ENCODE measurements around the gene CNTNAP2.

DNA sequence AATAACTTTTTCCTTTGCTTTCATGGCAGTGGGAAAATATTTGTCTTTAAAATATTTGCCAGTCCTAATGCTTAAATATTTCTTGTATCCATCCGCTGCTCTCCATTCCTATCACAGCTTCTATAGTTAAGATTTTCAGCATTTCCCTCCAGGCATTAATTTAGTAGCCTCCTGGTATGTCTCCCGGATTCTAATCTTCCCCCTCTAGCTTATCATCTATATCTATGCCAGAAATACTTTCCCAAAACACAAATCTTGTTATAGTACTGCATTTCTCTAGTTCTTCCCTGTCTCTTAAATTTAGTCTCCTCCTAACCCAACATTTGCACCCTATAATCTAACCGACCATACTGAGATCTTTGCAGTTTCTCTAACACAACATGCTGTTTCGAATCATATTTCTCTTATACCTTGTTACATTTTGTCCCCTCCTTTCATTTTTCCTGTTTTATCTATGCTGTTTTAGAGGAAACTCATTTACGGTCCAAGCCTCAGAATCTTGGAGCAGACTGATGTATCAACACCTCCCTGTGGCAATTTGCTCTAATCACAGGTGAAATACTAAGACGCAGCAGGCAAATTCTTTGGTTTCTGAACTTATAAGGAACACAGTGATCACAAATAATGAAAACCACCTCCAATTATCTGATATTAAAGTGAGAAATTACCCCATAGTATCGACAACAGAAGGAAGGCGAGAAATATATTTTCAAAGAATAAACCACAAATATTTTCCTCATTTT is 10.3 kb downstream of the CNTNAP2 start:
- TF ChIP-seq, protein P1, sequence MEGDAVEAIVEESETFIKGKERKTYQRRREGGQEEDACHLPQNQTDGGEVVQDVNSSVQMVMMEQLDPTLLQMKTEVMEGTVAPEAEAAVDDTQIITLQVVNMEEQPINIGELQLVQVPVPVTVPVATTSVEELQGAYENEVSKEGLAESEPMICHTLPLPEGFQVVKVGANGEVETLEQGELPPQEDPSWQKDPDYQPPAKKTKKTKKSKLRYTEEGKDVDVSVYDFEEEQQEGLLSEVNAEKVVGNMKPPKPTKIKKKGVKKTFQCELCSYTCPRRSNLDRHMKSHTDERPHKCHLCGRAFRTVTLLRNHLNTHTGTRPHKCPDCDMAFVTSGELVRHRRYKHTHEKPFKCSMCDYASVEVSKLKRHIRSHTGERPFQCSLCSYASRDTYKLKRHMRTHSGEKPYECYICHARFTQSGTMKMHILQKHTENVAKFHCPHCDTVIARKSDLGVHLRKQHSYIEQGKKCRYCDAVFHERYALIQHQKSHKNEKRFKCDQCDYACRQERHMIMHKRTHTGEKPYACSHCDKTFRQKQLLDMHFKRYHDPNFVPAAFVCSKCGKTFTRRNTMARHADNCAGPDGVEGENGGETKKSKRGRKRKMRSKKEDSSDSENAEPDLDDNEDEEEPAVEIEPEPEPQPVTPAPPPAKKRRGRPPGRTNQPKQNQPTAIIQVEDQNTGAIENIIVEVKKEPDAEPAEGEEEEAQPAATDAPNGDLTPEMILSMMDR (IDR thresholded peaks at IDR 0.05): no peak
- no peak for TF ChIP-seq POLR2A (IDR thresholded peaks at IDR 0.05)
